ENCODE data around the gene PGP.
A peak's percentile ranks its signal among the peaks of the same experiment; 100 is the strongest.

The PGP gene

GRCh38 chr16:2237102-2237482 lies 22.5 kb upstream of the PGP start:
- no peak overlapping the region for H2AK5ac ChIP-seq (ENCODE audit: low read length)
- no peak overlapping the region for H4K5ac ChIP-seq (ENCODE audit: low read length)
- no CpG with 5 or more reads among the region's 40 CpGs for WGBS (ENCODE audit: extremely low coverage, insufficient coverage, low lambda C conversion rate)
- no peak overlapping the region for H2BK15ac ChIP-seq (replicated peaks; ENCODE audit: low read depth)
- no peaks in the 10 kb centered on the region for H3K4me1 ChIP-seq (ENCODE audit: control insufficient read depth, low read depth, low read length)
- no peaks in the 10 kb centered on the region for H3K79me1 ChIP-seq (ENCODE audit: low read length)
- H3K4me3 ChIP-seq (ENCODE audit: low read length): no peak overlapping the region
- H3K36me3 ChIP-seq (ENCODE audit: control insufficient read depth, insufficient read depth, low read length): no peaks in the 10 kb centered on the region
- no peak overlapping the region for H4K8ac ChIP-seq (ENCODE audit: low read depth, low read length)
- H3K4me2 ChIP-seq (ENCODE audit: low read length): no peak overlapping the region
- no peak overlapping the region for H3K27ac ChIP-seq (ENCODE audit: low read depth, low read length)
- H3K23ac ChIP-seq (ENCODE audit: low read length): no peak overlapping the region
- H3K27me3 ChIP-seq (ENCODE audit: insufficient read depth, low read length, poor library complexity): peaks cover 3% of the 10 kb centered on the region
- H3K4ac ChIP-seq (ENCODE audit: low read depth, low read length): no peak overlapping the region
- H2BK5ac ChIP-seq (ENCODE audit: low read length): no peak overlapping the region
- DNase-seq: no peak
- peak overlapping the region; percentile 25 for H3K56ac ChIP-seq (ENCODE audit: low read length)
- no peaks in the 10 kb centered on the region for H3K79me2 ChIP-seq (ENCODE audit: control insufficient read depth, insufficient read depth, low read length)
- no peak overlapping the region for H3K18ac ChIP-seq (ENCODE audit: low read length)
- no peak overlapping the region for H3K9ac ChIP-seq (ENCODE audit: low read length)
- no peak overlapping the region for H2BK120ac ChIP-seq (ENCODE audit: low read depth, low read length)

GRCh38 chr16:2236337-2237101 lies 21.9 kb upstream of the PGP start, which contains the start of gene DNASE1L2:
Gene DNASE1L2 (plus strand): TSS chr16:2236444. CDS start chr16:2236817, 373 bp downstream.
- Histone ChIP-seq H3K27me3 (ENCODE audit: insufficient read depth, low read length, poor library complexity) (peaks cover 3% of the 10 kb centered on the region), H3K4me2 (ENCODE audit: low read length) (peak within 1 kb of the TSS; percentile 7), H3K27ac (ENCODE audit: low read depth, low read length) (no peak within 1 kb of the TSS), H2BK5ac (ENCODE audit: low read length) (no peak within 1 kb of the TSS), H2BK15ac (replicated peaks; ENCODE audit: low read depth) (no peak within 1 kb of the TSS), H2BK120ac (ENCODE audit: low read depth, low read length) (no peak within 1 kb of the TSS), H3K4me1 (ENCODE audit: control insufficient read depth, low read depth, low read length) (no peaks in the 10 kb centered on the region), H3K36me3 (ENCODE audit: control insufficient read depth, insufficient read depth, low read length) (no peaks in the 10 kb centered on the region), H2AK5ac (ENCODE audit: low read length) (no peak within 1 kb of the TSS), H3K18ac (ENCODE audit: low read length) (no peak within 1 kb of the TSS), H3K56ac (ENCODE audit: low read length) (peak within 1 kb of the TSS; percentile 64), H4K5ac (ENCODE audit: low read length) (no peak within 1 kb of the TSS), H3K79me1 (ENCODE audit: low read length) (no peaks in the 10 kb centered on the region), H3K79me2 (ENCODE audit: control insufficient read depth, insufficient read depth, low read length) (no peaks in the 10 kb centered on the region), H3K23ac (ENCODE audit: low read length) (no peak within 1 kb of the TSS), H3K9ac (ENCODE audit: low read length) (peak within 1 kb of the TSS; percentile 38), H4K8ac (ENCODE audit: low read depth, low read length) (no peak within 1 kb of the TSS), H3K4me3 (ENCODE audit: low read length) (no peak within 1 kb of the TSS), H3K4ac (ENCODE audit: low read depth, low read length) (no peak within 1 kb of the TSS)
- peak; percentile 56 for DNase-seq
- no CpG with 5 or more reads among the region's 64 CpGs for whole genome bisulfite sequencing (ENCODE audit: extremely low coverage, insufficient coverage, low lambda C conversion rate)

DNA sequence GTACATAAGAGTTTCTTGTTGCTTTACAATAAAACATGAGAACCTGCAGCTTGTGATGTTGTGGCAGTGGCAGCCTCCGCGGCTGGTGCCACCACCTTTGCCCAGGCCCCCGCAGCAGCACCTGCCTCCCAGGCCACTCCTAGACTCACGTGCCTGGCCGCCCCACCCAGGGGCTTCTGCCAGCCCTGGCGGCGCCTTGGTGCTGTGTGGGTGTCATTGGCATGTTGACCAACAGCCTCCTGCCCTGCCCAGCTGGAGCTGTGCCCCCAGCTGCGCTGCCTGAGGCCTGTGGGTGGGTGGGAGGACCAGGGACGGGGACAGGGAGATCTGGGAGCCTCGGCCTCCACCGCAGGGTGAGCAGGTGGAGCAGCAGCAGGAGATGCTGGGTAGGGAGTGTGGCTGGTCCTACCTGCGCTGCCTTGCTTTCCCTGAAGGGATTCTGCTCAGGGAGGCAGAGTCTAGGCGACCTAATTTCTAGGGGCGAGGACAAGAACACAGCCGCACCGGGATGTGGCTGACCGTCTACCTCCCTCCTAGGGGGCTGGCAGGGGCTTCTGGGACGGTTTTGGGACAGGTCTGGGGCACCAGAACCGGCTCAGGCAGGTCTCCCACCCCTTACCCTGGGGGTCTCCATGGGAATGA lies 21.2 kb upstream of the PGP start:
- H4K8ac ChIP-seq (ENCODE audit: low read depth, low read length): no peak overlapping the region
- H3K18ac ChIP-seq (ENCODE audit: low read length): no peak overlapping the region
- H2BK15ac ChIP-seq (replicated peaks; ENCODE audit: low read depth): no peak overlapping the region
- H2BK5ac ChIP-seq (ENCODE audit: low read length): no peak overlapping the region
- H2BK120ac ChIP-seq (ENCODE audit: low read depth, low read length): no peak overlapping the region
- H3K27me3 ChIP-seq (ENCODE audit: insufficient read depth, low read length, poor library complexity): peaks cover 3% of the 10 kb centered on the region
- no peak overlapping the region for H3K4ac ChIP-seq (ENCODE audit: low read depth, low read length)
- WGBS (ENCODE audit: extremely low coverage, insufficient coverage, low lambda C conversion rate): no CpG with 5 or more reads among the region's 19 CpGs
- H3K4me2 ChIP-seq (ENCODE audit: low read length): no peak overlapping the region
- no peak overlapping the region for H2AK5ac ChIP-seq (ENCODE audit: low read length)
- H4K5ac ChIP-seq (ENCODE audit: low read length): no peak overlapping the region
- no peaks in the 10 kb centered on the region for H3K4me1 ChIP-seq (ENCODE audit: control insufficient read depth, low read depth, low read length)
- no peak overlapping the region for H3K27ac ChIP-seq (ENCODE audit: low read depth, low read length)
- no peak overlapping the region for H3K4me3 ChIP-seq (ENCODE audit: low read length)
- no peak overlapping the region for H3K23ac ChIP-seq (ENCODE audit: low read length)
- no peaks in the 10 kb centered on the region for H3K79me2 ChIP-seq (ENCODE audit: control insufficient read depth, insufficient read depth, low read length)
- no peak overlapping the region for H3K56ac ChIP-seq (ENCODE audit: low read length)
- no peak for DNase-seq
- no peak overlapping the region for H3K9ac ChIP-seq (ENCODE audit: low read length)
- H3K79me1 ChIP-seq (ENCODE audit: low read length): no peaks in the 10 kb centered on the region
- no peaks in the 10 kb centered on the region for H3K36me3 ChIP-seq (ENCODE audit: control insufficient read depth, insufficient read depth, low read length)

GRCh38 chr16:2235234-2235651 lies 20.6 kb upstream of the PGP start:
- Histone ChIP-seq H3K36me3 (ENCODE audit: control insufficient read depth, insufficient read depth, low read length) (no peaks in the 10 kb centered on the region), H3K4me3 (ENCODE audit: low read length) (no peak overlapping the region)

GRCh38 chr16:2234813-2235170 lies 20.2 kb upstream of the PGP start:
- Histone ChIP-seq H2BK120ac (ENCODE audit: low read depth, low read length) (no peak overlapping the region), H2AK5ac (ENCODE audit: low read length) (no peak overlapping the region), H3K4ac (ENCODE audit: low read depth, low read length) (no peak overlapping the region), H3K56ac (ENCODE audit: low read length) (no peak overlapping the region), H3K4me2 (ENCODE audit: low read length) (no peak overlapping the region), H3K9ac (ENCODE audit: low read length) (no peak overlapping the region), H3K27me3 (ENCODE audit: insufficient read depth, low read length, poor library complexity) (peaks cover 3% of the 10 kb centered on the region), H3K4me1 (ENCODE audit: control insufficient read depth, low read depth, low read length) (no peaks in the 10 kb centered on the region), H3K79me1 (ENCODE audit: low read length) (no peaks in the 10 kb centered on the region), H3K4me3 (ENCODE audit: low read length) (no peak overlapping the region), H3K27ac (ENCODE audit: low read depth, low read length) (no peak overlapping the region), H3K79me2 (ENCODE audit: control insufficient read depth, insufficient read depth, low read length) (no peaks in the 10 kb centered on the region), H2BK5ac (ENCODE audit: low read length) (no peak overlapping the region), H4K5ac (ENCODE audit: low read length) (no peak overlapping the region), H3K23ac (ENCODE audit: low read length) (no peak overlapping the region), H4K8ac (ENCODE audit: low read depth, low read length) (no peak overlapping the region), H3K18ac (ENCODE audit: low read length) (no peak overlapping the region), H2BK15ac (replicated peaks; ENCODE audit: low read depth) (no peak overlapping the region), H3K36me3 (ENCODE audit: control insufficient read depth, insufficient read depth, low read length) (no peaks in the 10 kb centered on the region)
- no peak for DNase-seq
- no CpG with 5 or more reads among the region's 18 CpGs for WGBS (ENCODE audit: extremely low coverage, insufficient coverage, low lambda C conversion rate)

More at GRCh38 chr16:2235234-2235651, 20.6 kb upstream of the PGP start:
- H4K5ac ChIP-seq (ENCODE audit: low read length): no peak overlapping the region
- no peak overlapping the region for H2BK15ac ChIP-seq (replicated peaks; ENCODE audit: low read depth)
- no peak overlapping the region for H3K23ac ChIP-seq (ENCODE audit: low read length)
- WGBS (ENCODE audit: extremely low coverage, insufficient coverage, low lambda C conversion rate): no CpG with 5 or more reads among the region's 28 CpGs
- no peak overlapping the region for H2BK120ac ChIP-seq (ENCODE audit: low read depth, low read length)
- no peak overlapping the region for H3K9ac ChIP-seq (ENCODE audit: low read length)
- H3K4me1 ChIP-seq (ENCODE audit: control insufficient read depth, low read depth, low read length): no peaks in the 10 kb centered on the region
- H3K27ac ChIP-seq (ENCODE audit: low read depth, low read length): no peak overlapping the region
- H3K79me2 ChIP-seq (ENCODE audit: control insufficient read depth, insufficient read depth, low read length): no peaks in the 10 kb centered on the region
- no peak overlapping the region for H2AK5ac ChIP-seq (ENCODE audit: low read length)
- no peak overlapping the region for H3K4ac ChIP-seq (ENCODE audit: low read depth, low read length)
- no peak for DNase-seq
- peaks cover 3% of the 10 kb centered on the region for H3K27me3 ChIP-seq (ENCODE audit: insufficient read depth, low read length, poor library complexity)
- H3K56ac ChIP-seq (ENCODE audit: low read length): no peak overlapping the region
- H3K4me2 ChIP-seq (ENCODE audit: low read length): no peak overlapping the region
- no peak overlapping the region for H4K8ac ChIP-seq (ENCODE audit: low read depth, low read length)
- no peak overlapping the region for H2BK5ac ChIP-seq (ENCODE audit: low read length)
- H3K18ac ChIP-seq (ENCODE audit: low read length): no peak overlapping the region
- H3K79me1 ChIP-seq (ENCODE audit: low read length): no peaks in the 10 kb centered on the region
